ENCODE data around the gene SPATA31C1.

Gene SPATA31C1

DNA sequence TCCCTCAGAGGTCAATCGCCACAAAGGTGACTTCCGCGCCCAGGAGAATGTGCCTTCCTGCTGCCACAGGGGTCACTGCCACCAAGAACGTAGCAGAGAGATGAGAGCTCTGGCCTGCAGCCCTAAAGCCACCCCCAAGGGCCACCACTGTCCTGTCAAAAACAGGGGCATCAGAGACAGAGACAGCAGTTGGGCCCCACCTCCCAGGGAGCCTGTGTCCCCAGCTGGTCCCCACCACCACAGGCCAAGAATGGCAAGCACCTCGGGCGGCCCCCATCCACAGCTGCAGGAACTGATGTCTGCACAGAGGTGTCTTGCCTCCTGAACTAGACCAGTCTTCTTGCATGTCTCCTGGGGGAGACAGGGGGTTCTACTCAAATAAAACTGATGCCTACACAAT lies 29.3 kb upstream of the SPATA31C1 start:
- TF ChIP-seq GABPA (IDR thresholded peaks at IDR 0.05; ENCODE audit: low read depth) (no peak), POLR2AphosphoS5 (IDR thresholded peaks at IDR 0.05; ENCODE audit: low read depth) (no peak), SPI1 (IDR thresholded peaks at IDR 0.05; ENCODE audit: borderline replicate concordance, low read depth) (no peak)
- TF ChIP-seq, protein P1, sequence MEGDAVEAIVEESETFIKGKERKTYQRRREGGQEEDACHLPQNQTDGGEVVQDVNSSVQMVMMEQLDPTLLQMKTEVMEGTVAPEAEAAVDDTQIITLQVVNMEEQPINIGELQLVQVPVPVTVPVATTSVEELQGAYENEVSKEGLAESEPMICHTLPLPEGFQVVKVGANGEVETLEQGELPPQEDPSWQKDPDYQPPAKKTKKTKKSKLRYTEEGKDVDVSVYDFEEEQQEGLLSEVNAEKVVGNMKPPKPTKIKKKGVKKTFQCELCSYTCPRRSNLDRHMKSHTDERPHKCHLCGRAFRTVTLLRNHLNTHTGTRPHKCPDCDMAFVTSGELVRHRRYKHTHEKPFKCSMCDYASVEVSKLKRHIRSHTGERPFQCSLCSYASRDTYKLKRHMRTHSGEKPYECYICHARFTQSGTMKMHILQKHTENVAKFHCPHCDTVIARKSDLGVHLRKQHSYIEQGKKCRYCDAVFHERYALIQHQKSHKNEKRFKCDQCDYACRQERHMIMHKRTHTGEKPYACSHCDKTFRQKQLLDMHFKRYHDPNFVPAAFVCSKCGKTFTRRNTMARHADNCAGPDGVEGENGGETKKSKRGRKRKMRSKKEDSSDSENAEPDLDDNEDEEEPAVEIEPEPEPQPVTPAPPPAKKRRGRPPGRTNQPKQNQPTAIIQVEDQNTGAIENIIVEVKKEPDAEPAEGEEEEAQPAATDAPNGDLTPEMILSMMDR (IDR thresholded peaks at IDR 0.05; ENCODE audit: insufficient read depth, low read length) = no peak
- TF ChIP-seq, protein P2, sequence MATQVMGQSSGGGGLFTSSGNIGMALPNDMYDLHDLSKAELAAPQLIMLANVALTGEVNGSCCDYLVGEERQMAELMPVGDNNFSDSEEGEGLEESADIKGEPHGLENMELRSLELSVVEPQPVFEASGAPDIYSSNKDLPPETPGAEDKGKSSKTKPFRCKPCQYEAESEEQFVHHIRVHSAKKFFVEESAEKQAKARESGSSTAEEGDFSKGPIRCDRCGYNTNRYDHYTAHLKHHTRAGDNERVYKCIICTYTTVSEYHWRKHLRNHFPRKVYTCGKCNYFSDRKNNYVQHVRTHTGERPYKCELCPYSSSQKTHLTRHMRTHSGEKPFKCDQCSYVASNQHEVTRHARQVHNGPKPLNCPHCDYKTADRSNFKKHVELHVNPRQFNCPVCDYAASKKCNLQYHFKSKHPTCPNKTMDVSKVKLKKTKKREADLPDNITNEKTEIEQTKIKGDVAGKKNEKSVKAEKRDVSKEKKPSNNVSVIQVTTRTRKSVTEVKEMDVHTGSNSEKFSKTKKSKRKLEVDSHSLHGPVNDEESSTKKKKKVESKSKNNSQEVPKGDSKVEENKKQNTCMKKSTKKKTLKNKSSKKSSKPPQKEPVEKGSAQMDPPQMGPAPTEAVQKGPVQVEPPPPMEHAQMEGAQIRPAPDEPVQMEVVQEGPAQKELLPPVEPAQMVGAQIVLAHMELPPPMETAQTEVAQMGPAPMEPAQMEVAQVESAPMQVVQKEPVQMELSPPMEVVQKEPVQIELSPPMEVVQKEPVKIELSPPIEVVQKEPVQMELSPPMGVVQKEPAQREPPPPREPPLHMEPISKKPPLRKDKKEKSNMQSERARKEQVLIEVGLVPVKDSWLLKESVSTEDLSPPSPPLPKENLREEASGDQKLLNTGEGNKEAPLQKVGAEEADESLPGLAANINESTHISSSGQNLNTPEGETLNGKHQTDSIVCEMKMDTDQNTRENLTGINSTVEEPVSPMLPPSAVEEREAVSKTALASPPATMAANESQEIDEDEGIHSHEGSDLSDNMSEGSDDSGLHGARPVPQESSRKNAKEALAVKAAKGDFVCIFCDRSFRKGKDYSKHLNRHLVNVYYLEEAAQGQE (IDR thresholded peaks at IDR 0.05; ENCODE audit: insufficient replicate concordance, low read depth) = no peak
- H3K27ac ChIP-seq (replicated peaks) = no peak overlapping the region

DNA sequence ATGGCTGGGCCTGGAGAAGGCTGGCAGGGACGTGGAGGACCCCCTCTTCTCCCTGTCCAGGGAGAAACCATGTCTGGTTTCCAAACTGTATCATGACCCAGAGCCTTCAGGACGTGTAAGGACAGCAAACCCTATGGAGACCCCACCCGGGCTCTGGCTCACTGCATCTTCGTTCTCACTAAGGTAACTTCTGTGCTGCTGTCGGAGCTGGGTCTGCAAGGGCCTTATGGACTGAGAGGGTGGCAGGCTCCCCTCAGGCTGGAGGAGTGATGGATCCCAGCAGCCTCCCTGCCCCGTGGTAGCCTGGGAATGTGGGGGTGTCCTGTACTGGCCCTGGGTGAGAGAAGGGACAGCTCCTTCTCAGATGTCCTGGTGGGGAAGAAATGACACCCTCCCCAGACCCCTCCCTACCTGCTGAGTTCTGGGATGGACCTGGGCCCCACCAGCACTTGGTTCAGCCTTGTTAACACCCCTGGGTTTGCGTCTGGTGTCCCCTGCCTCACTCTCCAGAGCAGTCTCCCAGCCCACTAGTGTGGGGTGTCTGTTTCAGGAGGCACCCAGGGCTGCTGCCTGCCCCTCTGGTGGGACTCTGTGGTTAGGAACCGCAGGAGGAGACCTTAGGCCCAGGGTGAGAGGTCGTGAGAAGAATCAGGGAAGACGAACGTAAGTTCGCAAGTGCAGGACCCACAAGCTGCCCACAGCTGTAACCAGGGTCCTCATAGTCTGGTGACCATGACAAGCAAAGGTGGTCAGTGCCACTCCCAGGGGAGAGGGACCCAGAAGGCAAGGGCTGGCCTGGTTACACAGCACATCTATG lies 28.5 kb upstream of the SPATA31C1 start:
- TF ChIP-seq POLR2AphosphoS5 (IDR thresholded peaks at IDR 0.05; ENCODE audit: low read depth) = no peak
- TF ChIP-seq SPI1 (IDR thresholded peaks at IDR 0.05; ENCODE audit: borderline replicate concordance, low read depth) = no peak
- TF ChIP-seq, protein P2 (IDR thresholded peaks at IDR 0.05; ENCODE audit: insufficient replicate concordance, low read depth) = no peak
- no peak for TF ChIP-seq GABPA (IDR thresholded peaks at IDR 0.05; ENCODE audit: low read depth)
- TF ChIP-seq, protein P1 (IDR thresholded peaks at IDR 0.05; ENCODE audit: insufficient read depth, low read length) = no peak
- Histone ChIP-seq H3K27ac (replicated peaks) (no peak overlapping the region), H3K4me3 (replicated peaks; ENCODE audit: insufficient read depth, low read length) (no peak overlapping the region), H3K27me3 (ENCODE audit: insufficient read depth, poor library complexity, severe bottlenecking) (no peaks in the 10 kb centered on the region)
- no peak for DNase-seq (ENCODE audit: low read depth in 1 of 2, low spot score in 1 of 2)

More for the DNA sequence above, 29.3 kb upstream of the SPATA31C1 start:
- no peak for DNase-seq (ENCODE audit: low read depth in 1 of 2, low spot score in 1 of 2)
- Histone ChIP-seq H3K27me3 (ENCODE audit: insufficient read depth, poor library complexity, severe bottlenecking) (no peaks in the 10 kb centered on the region), H3K4me3 (replicated peaks; ENCODE audit: insufficient read depth, low read length) (no peak overlapping the region)

DNA sequence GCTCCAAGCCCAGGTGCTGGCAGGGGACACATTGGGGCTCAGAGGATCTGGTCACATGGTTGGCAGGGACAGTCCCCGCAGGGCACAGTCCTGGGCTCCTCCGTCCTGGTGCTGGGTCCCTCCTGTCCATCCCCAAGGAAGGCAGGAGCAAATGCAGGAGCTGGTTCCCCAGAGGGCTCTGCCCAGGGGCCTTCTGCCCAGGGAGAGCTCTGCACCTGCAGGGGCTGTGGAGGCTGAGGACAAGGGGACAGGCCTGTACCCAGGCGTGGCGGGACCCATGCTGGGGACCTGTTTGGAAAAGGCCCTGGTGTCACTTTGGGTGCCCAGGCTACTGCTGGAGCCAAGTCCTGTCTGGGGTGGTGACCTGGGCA lies 27.9 kb upstream of the SPATA31C1 start:
- TF ChIP-seq, protein P1 (IDR thresholded peaks at IDR 0.05; ENCODE audit: insufficient read depth, low read length) = no peak
- TF ChIP-seq POLR2AphosphoS5 (IDR thresholded peaks at IDR 0.05; ENCODE audit: low read depth) = no peak
- TF ChIP-seq, protein P2 (IDR thresholded peaks at IDR 0.05; ENCODE audit: insufficient replicate concordance, low read depth) = no peak
- TF ChIP-seq GABPA (IDR thresholded peaks at IDR 0.05; ENCODE audit: low read depth) = no peak
- no peak for TF ChIP-seq SPI1 (IDR thresholded peaks at IDR 0.05; ENCODE audit: borderline replicate concordance, low read depth)
- Histone ChIP-seq H3K27me3 (ENCODE audit: insufficient read depth, poor library complexity, severe bottlenecking) (no peaks in the 10 kb centered on the region), H3K27ac (replicated peaks) (no peak overlapping the region), H3K4me3 (replicated peaks; ENCODE audit: insufficient read depth, low read length) (no peak overlapping the region)
- no peak for DNase-seq (ENCODE audit: low read depth in 1 of 2, low spot score in 1 of 2)
